HCT116 (cell line): ENCODE measurements around the gene WNT7B. TPM values are rescaled to one million over a fixed set of nuclear protein-coding genes. Genes with fewer than 3 reads are reported as not detected.

ENCODE experiments used
- ATAC-seq: fragments of 200-7000 bp; cut with Tn5 transposase; 2 replicates; pipeline ENCODE4 v1.9.1; 2020; ENCODE audit warnings: mild to moderate bottlenecking, moderate library complexity
- BruUV-seq: library from RNA; stranded (reverse); fragments of 400-500 nt; replicated peaks from 2 replicates; lab custom pipeline; 2021; lab: Mats Ljungman, UMichigan
- CTCF ChIA-PET: fragments of 300-600 bp; sonication (Branson Sonifier 250); formaldehyde crosslinking; loops from one replicate; lab custom pipeline; 2021; ENCODE audit warnings: antibody characterized with exemption; lab: Charles Lee
- POLR2A ChIA-PET: fragments of 300-600, 350-600 bp; sonication (Branson Sonifier 250); formaldehyde crosslinking; loops from one replicate; lab custom pipeline; 2021; ENCODE audit warnings: antibody characterized with exemption; lab: Charles Lee
- RAD21 ChIA-PET, 2 experiments: fragments of 300-600 bp; sonication (Branson Sonifier 250); formaldehyde crosslinking; loops; one replicate each; lab custom pipeline; 2023; ENCODE audit warnings: low total read pairs in 2 of 2; ENCODE audit not compliant: uncharacterized antibody in 2 of 2, unreplicated experiment in 2 of 2, low non-redundant PET in 1 of 2; lab: Charles Lee
- DNase-seq: peaks from one replicate; pipeline ENCODE4 v3.0.0-alpha.2; 2010; ENCODE audit warnings: low read depth, low spot score
- H2AFZ ChIP-seq: fragments of 200-600 bp; shearing (Covaris generic), sonication (generic); 2 replicates; pipeline ENCODE4 v1.6.1; 2017; ENCODE audit warnings: low read depth, mixed run types, mixed read lengths, antibody characterized with exemption, low read length; ENCODE audit not compliant: poor library complexity, severe bottlenecking
- H3K27ac ChIP-seq: 2 replicates; pipeline ENCODE4 v1.5.1; 2012; ENCODE audit warnings: low read depth, low read length
- H3K27me3 ChIP-seq: fragments of 200-600 bp; sonication (generic); 2 replicates; pipeline ENCODE4 v1.6.1; 2016; ENCODE audit warnings: mixed run types, low read length, mixed read lengths; ENCODE audit not compliant: insufficient read depth
- H3K36me3 ChIP-seq, 2 experiments: fragments of 200-500 bp in 1 of 2; fragments of 200-600 bp in 1 of 2; sonication (Bioruptor generic) in 1 of 2; sonication (generic) in 1 of 2; 2 replicates each; pipeline versions ENCODE4 v1.5.1 to v1.6.1; 2014 to 2016; ENCODE audit warnings: low read length in 2 of 2, inconsistent platforms in 1 of 2, mixed read lengths in 1 of 2, mixed run types in 1 of 2; ENCODE audit not compliant: insufficient read depth in 2 of 2, control insufficient read depth in 1 of 2
- H3K4me1 ChIP-seq, 2 experiments: fragments of 200-600 bp in 1 of 2; sonication (generic) in 1 of 2; 2 replicates each; pipeline versions ENCODE4 v1.5.1 to v1.6.1; 2012 to 2017; ENCODE audit warnings: low read length in 2 of 2, inconsistent platforms in 1 of 2, mild to moderate bottlenecking in 1 of 2, mixed read lengths in 1 of 2, mixed run types in 1 of 2, moderate library complexity in 1 of 2; ENCODE audit not compliant: insufficient read depth in 2 of 2, control insufficient read depth in 1 of 2
- H3K4me2 ChIP-seq: fragments of 200-600 bp; sonication (generic); 2 replicates; pipeline ENCODE4 v1.6.1; 2017; ENCODE audit warnings: mixed run types, low read length, mixed read lengths
- H3K4me3 ChIP-seq, 2 experiments: fragments of 200-600 bp in 1 of 2; sonication (generic) in 1 of 2; replicated peaks in 1 of 2; 2 replicates each; pipeline ENCODE4 v1.5.1; 2011 to 2016; ENCODE audit warnings: low read length in 2 of 2, control low read depth in 1 of 2, low read depth in 1 of 2, mild to moderate bottlenecking in 1 of 2, mixed read lengths in 1 of 2, mixed run types in 1 of 2
- H3K79me2 ChIP-seq: fragments of 200-600 bp; sonication (generic); 2 replicates; pipeline ENCODE4 v1.6.1; 2017; ENCODE audit warnings: mild to moderate bottlenecking, mixed run types, low read length, moderate library complexity, mixed read lengths; ENCODE audit not compliant: insufficient read depth
- H3K9ac ChIP-seq: fragments of 200-600 bp; sonication (generic); 2 replicates; pipeline ENCODE4 v1.6.1; 2016; ENCODE audit warnings: low read length, mixed read lengths
- H3K9me2 ChIP-seq: fragments of 200-600 bp; sonication (generic), shearing (Covaris generic); 2 replicates; pipeline ENCODE4 v1.6.1; 2017; ENCODE audit warnings: mixed run types, mild to moderate bottlenecking, moderate library complexity; ENCODE audit not compliant: insufficient read depth
- H3K9me3 ChIP-seq, 2 experiments: fragments of 200-500 bp in 1 of 2; fragments of 200-600 bp in 1 of 2; sonication (Bioruptor generic) in 1 of 2; sonication (generic) in 1 of 2; 2 replicates each; pipeline ENCODE4 v1.6.1; 2014 to 2017; ENCODE audit warnings: low read length in 2 of 2, mixed read lengths in 2 of 2, inconsistent platforms in 1 of 2, low read depth in 1 of 2, mild to moderate bottlenecking in 1 of 2, mixed run types in 1 of 2, moderate library complexity in 1 of 2; ENCODE audit not compliant: control insufficient read depth in 1 of 2, insufficient read depth in 1 of 2
- H4K20me1 ChIP-seq: fragments of 200-600 bp; sonication (generic), shearing (Covaris generic); 2 replicates; pipeline ENCODE4 v1.6.1; 2017; ENCODE audit warnings: mixed run types, mild to moderate bottlenecking, moderate library complexity; ENCODE audit not compliant: insufficient read depth
- CBX3 ChIP-seq: IDR thresholded peaks from 2 replicates; pipeline ENCODE4 v1.6.1; 2012; ENCODE audit warnings: low read depth
- JUND ChIP-seq: IDR thresholded peaks from 2 replicates; pipeline ENCODE4 v1.6.1; 2012
- RAD21 ChIP-seq: IDR thresholded peaks from 2 replicates; pipeline ENCODE4 v1.6.1; 2012; ENCODE audit warnings: low read depth, mild to moderate bottlenecking
- SIN3A ChIP-seq: IDR thresholded peaks from 2 replicates; pipeline ENCODE4 v1.6.1; 2012; ENCODE audit warnings: low read depth
- SP1 ChIP-seq: IDR thresholded peaks from 2 replicates; pipeline ENCODE4 v1.6.1; 2012; ENCODE audit warnings: low read depth
- YY1 ChIP-seq: IDR thresholded peaks from 2 replicates; pipeline ENCODE4 v1.6.1; 2011; ENCODE audit warnings: low read length, low read depth, moderate library complexity, mild to moderate bottlenecking; ENCODE audit not compliant: insufficient replicate concordance; ENCODE audit errors: extremely low read depth
- ZFX ChIP-seq: fragments of 450-650 bp; IDR thresholded peaks from 2 replicates; pipeline ENCODE4 v1.6.1; 2017
- intact Hi-C: fragments of 100-400 bp; cut with micrococcal nuclease; formaldehyde crosslinking; loops from 2 replicates; pipeline ENCODE4 v1.10.0; 2022
- total RNA-seq: library from RNA; stranded (reverse); gene quantifications from one replicate; pipeline ENCODE4 v1.2.1, GENCODE V29; 2021; ENCODE audit not compliant: unreplicated experiment
- TF ChIP-seq, protein P1 (sequence below): IDR thresholded peaks from 2 replicates; pipeline ENCODE4 v1.6.1; 2012; ENCODE audit warnings: low read depth
- TF ChIP-seq, protein P2 (sequence below): IDR thresholded peaks from 2 replicates; pipeline ENCODE4 v1.6.1; 2012

The WNT7B gene
- total RNA-seq, 1 experiment from 2014 or later: 10.5 TPM

DNA sequence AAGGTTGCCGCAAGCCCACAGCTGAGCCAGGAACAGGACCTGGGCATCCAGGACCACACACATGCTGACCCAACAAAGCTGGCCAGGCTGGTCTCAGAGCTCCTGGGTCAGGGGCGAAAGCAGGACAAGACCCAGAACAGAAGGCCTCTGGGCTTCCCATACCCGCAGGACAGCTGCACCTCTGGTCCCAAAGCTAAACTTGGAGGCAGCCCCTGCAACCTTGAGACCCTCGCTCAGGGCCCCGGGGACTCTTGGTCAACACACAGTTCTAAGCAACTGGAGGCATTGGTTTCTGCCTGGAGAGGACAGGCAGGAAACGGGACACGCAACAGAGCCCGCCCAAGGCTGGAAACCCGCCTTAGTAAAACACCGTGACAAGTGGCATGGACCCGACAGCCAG, 11.4 kb downstream of the WNT7B start:
- H4K20me1 ChIP-seq: no peaks in the 10 kb centered on the region
- no peaks in the 10 kb centered on the region for H3K27me3 ChIP-seq
- no peaks in the 10 kb centered on the region for H3K9me3 ChIP-seq
- H2AFZ ChIP-seq: no peak overlapping the region
- H3K4me1 ChIP-seq: peaks cover 18 to 32% of the 10 kb centered on the region in 2 experiments
- intact Hi-C loops: no loop called here
- CTCF ChIA-PET: interaction anchor here (1.0 kb wide), 1 partner anchor 102 kb away, joined by 3 read pairs; no protein-coding TSS in a partner anchor
- TF ChIP-seq YY1: no peak
- TF ChIP-seq SIN3A: no peak
- TF ChIP-seq SP1: no peak
- TF ChIP-seq, protein P1, sequence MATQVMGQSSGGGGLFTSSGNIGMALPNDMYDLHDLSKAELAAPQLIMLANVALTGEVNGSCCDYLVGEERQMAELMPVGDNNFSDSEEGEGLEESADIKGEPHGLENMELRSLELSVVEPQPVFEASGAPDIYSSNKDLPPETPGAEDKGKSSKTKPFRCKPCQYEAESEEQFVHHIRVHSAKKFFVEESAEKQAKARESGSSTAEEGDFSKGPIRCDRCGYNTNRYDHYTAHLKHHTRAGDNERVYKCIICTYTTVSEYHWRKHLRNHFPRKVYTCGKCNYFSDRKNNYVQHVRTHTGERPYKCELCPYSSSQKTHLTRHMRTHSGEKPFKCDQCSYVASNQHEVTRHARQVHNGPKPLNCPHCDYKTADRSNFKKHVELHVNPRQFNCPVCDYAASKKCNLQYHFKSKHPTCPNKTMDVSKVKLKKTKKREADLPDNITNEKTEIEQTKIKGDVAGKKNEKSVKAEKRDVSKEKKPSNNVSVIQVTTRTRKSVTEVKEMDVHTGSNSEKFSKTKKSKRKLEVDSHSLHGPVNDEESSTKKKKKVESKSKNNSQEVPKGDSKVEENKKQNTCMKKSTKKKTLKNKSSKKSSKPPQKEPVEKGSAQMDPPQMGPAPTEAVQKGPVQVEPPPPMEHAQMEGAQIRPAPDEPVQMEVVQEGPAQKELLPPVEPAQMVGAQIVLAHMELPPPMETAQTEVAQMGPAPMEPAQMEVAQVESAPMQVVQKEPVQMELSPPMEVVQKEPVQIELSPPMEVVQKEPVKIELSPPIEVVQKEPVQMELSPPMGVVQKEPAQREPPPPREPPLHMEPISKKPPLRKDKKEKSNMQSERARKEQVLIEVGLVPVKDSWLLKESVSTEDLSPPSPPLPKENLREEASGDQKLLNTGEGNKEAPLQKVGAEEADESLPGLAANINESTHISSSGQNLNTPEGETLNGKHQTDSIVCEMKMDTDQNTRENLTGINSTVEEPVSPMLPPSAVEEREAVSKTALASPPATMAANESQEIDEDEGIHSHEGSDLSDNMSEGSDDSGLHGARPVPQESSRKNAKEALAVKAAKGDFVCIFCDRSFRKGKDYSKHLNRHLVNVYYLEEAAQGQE: no peak
- no peak for TF ChIP-seq JUND
- TF ChIP-seq CBX3: no peak
- TF ChIP-seq ZFX: no peak
- no peak for TF ChIP-seq RAD21
- TF ChIP-seq, protein P2, sequence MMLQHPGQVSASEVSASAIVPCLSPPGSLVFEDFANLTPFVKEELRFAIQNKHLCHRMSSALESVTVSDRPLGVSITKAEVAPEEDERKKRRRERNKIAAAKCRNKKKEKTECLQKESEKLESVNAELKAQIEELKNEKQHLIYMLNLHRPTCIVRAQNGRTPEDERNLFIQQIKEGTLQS: no peak
- RAD21 ChIA-PET: no interaction called here
- no peaks in the 10 kb centered on the region for H3K9me2 ChIP-seq
- ATAC-seq (no peak), DNase-seq (no peak)
- no peak overlapping the region for H3K27ac ChIP-seq
- POLR2A ChIA-PET: no interaction called here
- no peak overlapping the region for H3K9ac ChIP-seq
- no peak overlapping the region for H3K4me3 ChIP-seq
- H3K36me3 ChIP-seq: no peaks in the 10 kb centered on the region
- BruUV-seq: no TSS peak
- no peak overlapping the region for H3K4me2 ChIP-seq
- no peaks in the 10 kb centered on the region for H3K79me2 ChIP-seq
